ENCODE results near the gene MARCHF3.

- TF ChIP-seq ATF6 (CRISPR knock-in tag; IDR thresholded peaks at IDR 0.05) (no peak), E2F4 (CRISPR knock-in tag; IDR thresholded peaks at IDR 0.05; ENCODE audit: borderline replicate concordance, low read depth) (no peak), AR (CRISPR knock-in tag; IDR thresholded peaks at IDR 0.05) (no peak), SMAD3 (CRISPR knock-in tag; IDR thresholded peaks at IDR 0.05; ENCODE audit: borderline replicate concordance) (no peak)
Measured at GRCh38 chr5:126872561-126873354, 157.6 kb downstream of the MARCHF3 start.

Data from WTC11 (cell line).